CD4-positive, alpha-beta T cell treated with Interleukin-6 at 100 ng/mL for 8 hours (primary cell): ENCODE results near the gene PDIA6.

Experiments
- DNase-seq: peaks from one replicate; pipeline ENCODE4 v3.0.0-alpha.2; 2020; ENCODE audit warnings: mixed read lengths, low spot score

The PDIA6 gene

GRCh38 chr2:10764096-10764785 lies 48.3 kb downstream of the PDIA6 start:
- DNase-seq = no peak

DNA sequence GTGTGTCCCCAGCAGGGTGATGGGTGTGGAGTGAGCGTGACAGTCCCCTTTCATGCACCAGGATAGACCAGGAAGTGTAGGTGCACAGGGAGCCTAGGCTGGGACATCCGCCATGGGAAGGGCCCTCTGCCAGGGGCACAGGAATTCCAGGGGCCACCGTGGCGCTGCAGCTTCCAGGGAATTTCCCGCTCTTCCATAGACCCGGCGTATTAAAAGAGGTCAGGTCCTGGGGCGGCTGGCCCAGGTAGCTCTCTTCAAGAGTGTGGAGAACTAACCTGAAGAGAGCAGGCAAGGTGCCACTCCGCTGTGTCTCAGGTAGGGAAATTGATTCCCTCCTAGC lies 49.2 kb downstream of the PDIA6 start:
- DNase-seq = no peak

- DNase-seq = no peak
Measured at GRCh38 chr2:10762651-10763460, 49.7 kb downstream of the PDIA6 start.

DNA sequence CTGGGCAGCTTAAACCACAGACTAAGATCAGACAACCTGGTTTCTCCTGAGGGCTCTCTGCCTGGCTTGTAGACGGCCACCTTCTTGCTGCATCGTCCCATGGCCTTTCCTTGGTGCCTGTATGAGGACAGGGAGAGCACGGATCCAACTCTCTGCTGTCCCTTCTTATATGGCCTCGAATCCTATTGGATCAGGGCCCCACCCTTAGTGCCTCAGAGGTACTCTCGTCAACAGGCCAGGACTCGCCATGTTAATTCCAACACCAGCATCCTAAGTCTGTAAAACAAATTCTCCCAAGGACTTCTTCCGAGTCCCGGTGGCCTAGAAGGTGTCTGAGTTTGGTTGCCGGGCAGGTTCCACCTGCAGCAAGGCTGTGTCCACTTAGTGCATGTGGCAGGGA lies 51.0 kb downstream of the PDIA6 start:
- no peak for DNase-seq

GRCh38 chr2:10760794-10761504 lies 51.6 kb downstream of the PDIA6 start:
- no peak for DNase-seq

- DNase-seq = no peak
Measured at GRCh38 chr2:10759151-10759714, 53.4 kb downstream of the PDIA6 start.

DNA sequence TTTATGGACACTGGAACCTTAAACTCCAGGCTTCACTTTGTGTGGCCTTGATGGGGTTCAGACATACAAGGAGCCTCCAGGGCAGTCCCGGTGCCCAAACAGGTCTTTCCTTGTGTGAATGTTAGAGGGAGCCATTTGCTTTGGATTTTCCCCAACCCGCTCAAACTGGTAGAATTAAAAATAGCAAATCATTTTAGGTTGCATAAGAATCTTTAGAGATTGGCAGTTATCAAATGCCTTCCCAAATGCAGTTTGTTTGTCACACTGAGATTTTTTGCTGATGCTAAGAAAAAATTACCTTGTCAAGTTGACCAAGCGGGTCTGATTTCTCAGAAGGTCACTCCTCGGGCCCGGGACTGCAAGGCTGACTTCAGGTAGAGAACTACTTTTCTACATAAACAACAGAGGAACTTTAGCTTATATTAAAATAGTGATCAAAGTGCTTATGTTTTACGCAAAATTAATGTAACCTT lies 54.7 kb downstream of the PDIA6 start:
- DNase-seq = no peak

DNA sequence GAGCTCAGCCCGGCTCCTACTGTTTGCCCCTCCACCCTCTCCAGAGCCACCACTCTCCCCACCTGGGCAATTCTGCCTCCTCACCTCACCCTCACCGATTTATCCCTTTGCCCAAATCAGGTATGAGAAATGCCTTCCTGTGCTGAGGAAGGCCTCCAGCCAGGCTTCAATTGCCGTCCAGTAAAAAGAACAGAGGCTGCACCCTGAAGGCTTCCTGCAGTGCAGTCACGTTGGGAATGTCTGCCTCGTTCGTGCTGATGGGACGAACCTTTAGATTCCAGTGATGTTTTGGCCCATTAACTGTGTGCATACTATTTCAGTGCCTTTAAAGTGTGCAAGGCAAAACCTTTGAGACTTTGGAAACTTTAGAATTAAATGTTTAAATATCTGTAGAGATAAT lies 57.0 kb downstream of the PDIA6 start:
- no peak for DNase-seq

GRCh38 chr2:10753876-10754275 lies 58.7 kb downstream of the PDIA6 start:
- DNase-seq = no peak

DNA sequence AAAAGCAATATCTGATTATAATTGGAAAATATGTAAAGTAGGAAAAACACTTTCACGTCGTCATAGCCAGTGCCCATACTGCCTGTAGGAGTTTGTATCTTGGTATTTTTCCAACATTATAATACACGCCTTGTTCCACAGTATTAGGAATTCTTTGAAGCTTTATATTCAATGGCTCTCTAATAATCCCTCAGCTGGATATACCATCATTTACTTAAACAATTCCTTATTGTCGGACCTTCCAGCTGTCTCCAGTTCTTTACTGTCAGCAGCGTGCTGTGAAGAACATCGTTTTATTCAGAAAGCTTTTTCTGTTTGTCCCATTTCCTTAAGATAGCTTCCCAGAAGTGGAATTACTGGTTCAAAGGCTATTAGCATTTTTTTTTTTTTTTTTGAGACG lies 59.4 kb downstream of the PDIA6 start:
- DNase-seq = no peak

DNA sequence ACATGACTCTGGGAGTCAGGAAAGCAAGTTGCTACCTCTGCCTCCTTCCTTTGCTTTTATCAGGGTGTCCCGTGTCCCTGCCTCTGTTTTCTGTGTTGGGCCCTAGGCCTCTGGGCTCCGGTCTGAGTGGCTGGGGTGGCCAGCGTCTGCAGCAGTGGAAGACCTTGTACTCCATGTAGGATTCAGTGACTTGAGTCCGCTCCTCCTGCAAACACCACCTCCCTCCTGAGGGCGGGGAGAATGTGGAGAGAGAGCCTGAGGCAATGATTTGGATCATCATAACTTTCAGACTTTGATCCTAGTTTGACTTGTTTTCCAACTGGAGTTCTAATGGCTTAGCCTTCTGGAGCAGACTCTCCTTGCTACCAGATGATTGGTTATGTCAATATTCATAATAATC lies 60.3 kb downstream of the PDIA6 start:
- DNase-seq = no peak

GRCh38 chr2:10750610-10751009 lies 62.0 kb downstream of the PDIA6 start:
- no peak for DNase-seq

DNA sequence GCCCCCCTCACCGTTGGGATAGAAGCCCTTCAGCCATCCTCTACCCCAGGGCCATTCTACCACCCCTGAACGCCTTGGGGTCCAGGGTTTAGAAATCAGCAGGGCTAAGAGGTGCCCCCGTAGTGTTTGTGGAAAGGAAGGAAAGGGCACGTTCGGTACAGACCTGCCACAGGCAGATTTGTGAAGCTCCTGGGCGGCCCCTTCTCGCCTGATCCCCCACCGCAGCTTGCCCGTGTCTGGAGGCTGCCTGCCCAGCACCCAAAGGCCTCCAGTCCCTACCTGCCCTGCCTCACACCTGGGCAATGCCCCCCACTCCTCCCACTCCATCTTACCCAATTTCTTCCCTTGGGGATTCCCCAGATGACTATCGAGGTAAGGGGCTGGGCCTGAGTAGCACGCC lies 69.9 kb downstream of the PDIA6 start:
- no peak for DNase-seq

DNA sequence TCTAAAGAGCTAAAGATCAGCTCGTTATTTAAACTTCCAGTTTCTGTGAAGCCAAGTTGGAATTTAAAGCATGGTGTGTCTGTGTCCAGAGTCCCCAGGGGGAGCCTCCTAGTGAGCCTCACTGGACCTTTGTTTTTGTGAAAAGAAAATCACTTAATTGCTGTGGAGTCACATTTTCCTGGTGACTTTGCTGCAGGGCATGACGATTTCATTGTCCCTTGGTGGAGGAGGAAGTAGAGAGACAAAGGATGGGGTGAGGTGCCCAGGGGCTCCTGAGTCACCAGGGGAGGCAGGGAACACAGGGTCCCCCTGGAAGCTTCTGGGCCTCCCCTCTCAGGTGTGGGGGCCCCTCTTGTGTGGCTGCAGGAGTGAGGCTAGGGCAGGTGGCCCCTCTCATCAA lies 71.4 kb downstream of the PDIA6 start:
- DNase-seq = no peak

DNA sequence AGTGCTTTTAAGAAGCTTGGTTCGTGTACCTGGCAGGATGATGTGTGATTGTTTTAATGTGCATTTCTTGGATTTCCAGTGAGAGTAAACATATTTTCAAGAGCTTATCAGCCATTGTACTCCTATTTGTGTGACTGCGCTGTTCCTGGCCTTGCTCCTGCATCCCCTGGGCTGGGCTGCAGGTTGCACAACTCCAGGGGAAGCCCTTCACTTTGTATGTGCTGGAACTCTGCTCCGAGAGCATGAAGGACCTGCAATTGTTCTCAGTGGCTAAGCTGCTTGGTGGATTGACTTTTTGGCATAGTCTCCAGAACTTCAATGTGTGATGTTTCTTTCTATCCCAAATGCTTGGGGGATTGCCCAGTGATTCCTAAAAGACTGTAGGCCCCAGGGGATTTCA lies 72.4 kb downstream of the PDIA6 start:
- DNase-seq = no peak

- no peak for DNase-seq
Measured at GRCh38 chr2:10738192-10738591, 74.4 kb downstream of the PDIA6 start.

DNA sequence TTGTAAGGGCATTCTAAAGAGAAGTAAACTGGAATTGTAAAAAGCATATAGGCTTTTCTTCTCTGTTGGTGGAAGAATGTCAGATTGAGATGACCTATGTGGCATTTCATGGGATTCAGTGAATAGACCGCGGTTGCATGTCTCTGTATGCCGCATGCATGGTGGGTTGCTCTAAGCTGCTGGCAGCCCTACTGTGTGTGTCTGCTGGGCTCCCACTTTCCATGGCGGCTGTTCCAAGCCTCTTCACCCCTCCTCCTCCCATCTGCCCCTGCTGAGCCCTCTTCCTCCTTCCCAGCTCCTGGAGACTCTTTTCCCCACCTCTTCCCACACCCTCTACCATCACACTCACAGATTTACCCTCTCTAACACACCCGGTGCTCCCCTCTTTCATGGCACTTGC lies 78.6 kb downstream of the PDIA6 start:
- DNase-seq = no peak

GRCh38 chr2:10733566-10733925 lies 79.0 kb downstream of the PDIA6 start:
- DNase-seq = no peak
